Thyroid gland (tissue), 4 donors: ENCODE results near the gene XKR8. TPM values are rescaled to one million over a fixed set of nuclear protein-coding genes. Genes with fewer than 3 reads are reported as not detected.

Experiments
- DNase-seq, 2 donors: peaks; one replicate each; pipeline ENCODE4 v3.0.0-alpha.2; 2019
- H3K27ac ChIP-seq, 3 donors: fragments of 200-600 bp; sonication (generic); 1 replicate in 2 of 3; 2 replicates in 1 of 3; pipeline ENCODE4 v1.5.1; 2016 to 2019; ENCODE audit warnings: mild to moderate bottlenecking in 1 of 3, moderate library complexity in 1 of 3
- H3K27me3 ChIP-seq: fragments of 200-600 bp; sonication (generic); one replicate; pipeline ENCODE4 v1.5.1; 2019
- H3K36me3 ChIP-seq, 2 donors: fragments of 200-600 bp; sonication (generic); one replicate each; pipeline ENCODE4 v1.5.1; 2016 to 2019
- H3K4me1 ChIP-seq, 2 donors: fragments of 200-600 bp; sonication (generic); one replicate each; pipeline ENCODE4 v1.5.1; 2017 to 2019
- H3K4me3 ChIP-seq, 3 donors: fragments of 200-600 bp; sonication (generic); replicated peaks in 1 of 3; 1 replicate in 2 of 3; 2 replicates in 1 of 3; pipeline ENCODE4 v1.5.1; 2016; ENCODE audit warnings: mild to moderate bottlenecking in 1 of 3
- H3K9me3 ChIP-seq: fragments of 200-600 bp; sonication (generic); one replicate; pipeline ENCODE4 v1.5.1; 2017
- POLR2A ChIP-seq, 2 donors: fragments of 450-650 bp; IDR thresholded peaks; one replicate each; pipeline ENCODE4 v1.6.1; 2017; ENCODE audit warnings: antibody characterized with exemption in 2 of 2, mild to moderate bottlenecking in 2 of 2, moderate library complexity in 1 of 2
- WGBS, 2 donors: methylation state at CpG; one replicate each; pipeline ENCODE4 v1.1.5; 2017; 5-methylcytosine and 5-hydroxymethylcytosine counted together
- intact Hi-C: fragments of 100-400 bp; cut with DNase I; formaldehyde crosslinking; loops from one replicate; pipeline ENCODE4 v1.15.1; 2023
- total RNA-seq, 4 donors: library from RNA; depleted of rRNA; stranded (reverse); fragments of >200 nt; gene quantifications; one replicate each; pipeline ENCODE4 v1.2.3, GENCODE V29; 2016
- TF ChIP-seq, protein P1 (sequence below), 6 experiments: fragments of 200-600 bp in 3 of 6; fragments of 450-650 bp in 3 of 6; sonication (generic) in 3 of 6; IDR thresholded peaks; one replicate each; pipeline ENCODE4 v1.5.1; 2016 to 2019; ENCODE audit warnings: antibody characterized with exemption in 6 of 6, mild to moderate bottlenecking in 2 of 6, inconsistent platforms in 1 of 6, moderate library complexity in 1 of 6

XKR8 gene
- total RNA-seq, 4 donors from 2014 or later, result 8.3 to 14.3 (median 11.3) TPM

DNA sequence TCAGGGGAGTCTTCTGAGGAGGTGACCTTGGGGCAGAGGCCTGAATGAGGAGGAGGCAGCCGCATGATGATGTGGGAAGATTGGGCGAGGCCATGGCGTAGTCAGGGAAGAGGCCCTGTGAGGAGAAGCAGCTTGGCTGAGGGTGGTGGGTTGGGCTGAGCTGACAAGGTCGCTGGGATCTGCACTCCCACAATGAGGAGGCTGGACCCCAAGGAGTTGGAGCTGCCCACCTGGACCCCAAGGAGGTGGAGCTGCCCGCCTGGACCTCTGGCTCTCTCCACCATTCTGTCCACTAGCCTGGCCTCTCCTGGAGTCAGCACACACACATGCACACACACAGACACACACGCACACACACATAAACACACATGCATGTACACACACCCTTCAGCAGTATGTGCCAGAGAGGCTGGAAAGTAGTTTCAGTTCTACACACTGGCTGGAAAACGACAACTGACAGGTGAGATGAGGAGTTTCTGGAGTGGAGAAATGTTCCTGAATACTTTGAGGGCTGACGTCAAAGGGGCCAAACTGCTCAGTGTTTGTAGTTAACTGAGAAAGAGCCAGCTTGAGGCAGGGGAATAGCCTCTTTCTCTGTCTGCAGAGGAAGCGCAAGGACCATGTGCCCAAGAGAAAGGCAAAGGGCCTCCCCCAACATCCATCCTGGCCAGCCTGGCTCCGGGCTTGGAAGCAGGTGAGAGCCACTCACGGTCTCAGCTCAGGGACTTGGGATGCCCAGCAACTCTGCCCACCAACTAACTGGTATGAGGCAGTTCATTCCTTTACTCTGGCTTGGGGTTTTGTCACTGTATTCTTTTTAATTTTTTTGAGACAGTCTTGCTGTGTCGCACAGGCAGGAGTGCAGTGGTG, 17.9 kb upstream of the XKR8 start:
- H3K4me3 ChIP-seq, result no peak overlapping the region
- no peaks in the 10 kb centered on the region for H3K9me3 ChIP-seq
- TF ChIP-seq, protein P1, sequence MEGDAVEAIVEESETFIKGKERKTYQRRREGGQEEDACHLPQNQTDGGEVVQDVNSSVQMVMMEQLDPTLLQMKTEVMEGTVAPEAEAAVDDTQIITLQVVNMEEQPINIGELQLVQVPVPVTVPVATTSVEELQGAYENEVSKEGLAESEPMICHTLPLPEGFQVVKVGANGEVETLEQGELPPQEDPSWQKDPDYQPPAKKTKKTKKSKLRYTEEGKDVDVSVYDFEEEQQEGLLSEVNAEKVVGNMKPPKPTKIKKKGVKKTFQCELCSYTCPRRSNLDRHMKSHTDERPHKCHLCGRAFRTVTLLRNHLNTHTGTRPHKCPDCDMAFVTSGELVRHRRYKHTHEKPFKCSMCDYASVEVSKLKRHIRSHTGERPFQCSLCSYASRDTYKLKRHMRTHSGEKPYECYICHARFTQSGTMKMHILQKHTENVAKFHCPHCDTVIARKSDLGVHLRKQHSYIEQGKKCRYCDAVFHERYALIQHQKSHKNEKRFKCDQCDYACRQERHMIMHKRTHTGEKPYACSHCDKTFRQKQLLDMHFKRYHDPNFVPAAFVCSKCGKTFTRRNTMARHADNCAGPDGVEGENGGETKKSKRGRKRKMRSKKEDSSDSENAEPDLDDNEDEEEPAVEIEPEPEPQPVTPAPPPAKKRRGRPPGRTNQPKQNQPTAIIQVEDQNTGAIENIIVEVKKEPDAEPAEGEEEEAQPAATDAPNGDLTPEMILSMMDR (IDR thresholded peaks at IDR 0.05), result no peak
- no peak for TF ChIP-seq POLR2A (IDR thresholded peaks at IDR 0.05)
- H3K27me3 ChIP-seq, result no peaks in the 10 kb centered on the region
- no peak overlapping the region for H3K27ac ChIP-seq
- peaks cover 0 to 3% of the 10 kb centered on the region in 2 donors for H3K4me1 ChIP-seq
- DNase-seq, result no peak
- intact Hi-C loops, result no loop called here
- H3K36me3 ChIP-seq, result no peaks in the 10 kb centered on the region
- 77 to 85% methylated on average over 11 to 12 of the region's 12 CpGs for WGBS, 2 donors

DNA sequence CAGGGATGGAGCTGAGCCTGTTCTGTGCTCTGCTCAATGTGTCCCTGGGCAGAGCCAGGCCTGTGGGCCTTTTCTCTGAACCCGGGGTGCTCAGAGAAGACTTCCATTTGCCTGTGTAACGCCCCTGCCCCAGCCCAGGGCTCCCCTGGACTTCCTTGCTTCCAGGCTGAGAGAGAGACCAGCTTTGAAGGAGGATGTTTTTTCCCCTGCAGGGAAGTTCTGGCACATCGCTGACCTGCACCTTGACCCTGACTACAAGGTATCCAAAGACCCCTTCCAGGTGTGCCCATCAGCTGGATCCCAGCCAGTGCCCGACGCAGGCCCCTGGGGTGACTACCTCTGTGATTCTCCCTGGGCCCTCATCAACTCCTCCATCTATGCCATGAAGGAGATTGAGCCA, 14.8 kb upstream of the XKR8 start:
- H3K27me3 ChIP-seq, result no peaks in the 10 kb centered on the region
- TF ChIP-seq POLR2A (IDR thresholded peaks at IDR 0.05), result no peak
- TF ChIP-seq, protein P1 (IDR thresholded peaks at IDR 0.05), result no peak
- H3K4me1 ChIP-seq, result no peaks in the 10 kb centered on the region
- no peak for DNase-seq
- no peaks in the 10 kb centered on the region for H3K9me3 ChIP-seq
- 87 to 90% methylated on average over 5 of the region's 5 CpGs for WGBS, 2 donors
- no peak overlapping the region for H3K27ac ChIP-seq
- H3K36me3 ChIP-seq, result no peaks in the 10 kb centered on the region
- intact Hi-C loops, result no loop called here
- H3K4me3 ChIP-seq, result no peak overlapping the region

DNA sequence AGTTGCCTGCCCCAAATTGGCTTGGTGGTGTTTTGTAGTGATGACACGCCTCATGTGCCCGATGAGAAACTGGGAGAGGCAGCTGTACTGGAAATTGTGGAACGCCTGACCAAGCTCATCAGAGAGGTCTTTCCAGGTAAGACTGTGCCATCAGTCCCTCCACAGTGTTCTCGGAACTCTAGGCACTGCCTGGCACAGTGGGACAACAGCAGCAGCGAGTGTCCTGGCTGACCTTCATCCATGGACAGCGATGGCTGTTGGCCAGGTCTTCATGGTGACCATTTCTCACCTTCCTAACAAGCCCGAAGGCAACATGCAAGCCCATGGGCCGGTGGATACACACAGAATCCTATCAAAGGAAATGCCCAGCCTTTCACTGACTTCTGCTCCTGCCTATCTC, 10.7 kb upstream of the XKR8 start:
- TF ChIP-seq, protein P1 (IDR thresholded peaks at IDR 0.05), result no peak
- no peak for TF ChIP-seq POLR2A (IDR thresholded peaks at IDR 0.05)
- H3K36me3 ChIP-seq, result no peaks in the 10 kb centered on the region
- H3K27me3 ChIP-seq, result no peaks in the 10 kb centered on the region
- intact Hi-C loops, result no loop called here
- H3K9me3 ChIP-seq, result no peaks in the 10 kb centered on the region
- 93 to 94% methylated on average over 8 of the region's 8 CpGs for WGBS, 2 donors
- no peak for DNase-seq
- H3K4me1 ChIP-seq, result no peaks in the 10 kb centered on the region
- H3K27ac ChIP-seq, result no peak overlapping the region
- H3K4me3 ChIP-seq, result no peak overlapping the region

DNA sequence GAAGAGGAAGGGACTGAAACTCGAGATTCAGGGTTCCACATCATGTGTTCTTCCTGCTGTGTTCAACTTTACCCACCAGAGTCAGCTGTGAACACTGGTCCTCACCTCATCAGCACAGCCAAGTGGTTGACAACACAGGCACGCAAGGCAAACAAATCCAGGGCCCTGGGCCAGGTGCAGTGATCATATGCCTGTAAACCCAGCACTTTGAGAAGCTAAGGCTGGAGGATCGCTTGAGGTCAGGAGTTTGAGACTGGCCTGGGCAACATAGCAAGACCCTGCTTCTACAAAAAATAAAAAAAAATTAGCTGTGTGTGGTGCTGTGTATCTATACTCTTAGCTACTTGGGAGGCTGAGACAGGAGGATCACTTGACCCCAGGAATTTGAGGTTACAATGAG, 8.4 kb upstream of the XKR8 start:
- Histone ChIP-seq H3K36me3 (no peaks in the 10 kb centered on the region), H3K27ac (no peak overlapping the region), H3K4me3 (no peak overlapping the region), H3K4me1 (peaks cover 10 to 18% of the 10 kb centered on the region in 2 donors), H3K27me3 (no peaks in the 10 kb centered on the region), H3K9me3 (no peaks in the 10 kb centered on the region)
- intact Hi-C loops, result no loop called here
- WGBS, 2 donors, result 52 to 60% methylated on average over 3 of the region's 3 CpGs
- DNase-seq, result no peak
- TF ChIP-seq, protein P1 (IDR thresholded peaks at IDR 0.05), result no peak
- no peak for TF ChIP-seq POLR2A (IDR thresholded peaks at IDR 0.05)

DNA sequence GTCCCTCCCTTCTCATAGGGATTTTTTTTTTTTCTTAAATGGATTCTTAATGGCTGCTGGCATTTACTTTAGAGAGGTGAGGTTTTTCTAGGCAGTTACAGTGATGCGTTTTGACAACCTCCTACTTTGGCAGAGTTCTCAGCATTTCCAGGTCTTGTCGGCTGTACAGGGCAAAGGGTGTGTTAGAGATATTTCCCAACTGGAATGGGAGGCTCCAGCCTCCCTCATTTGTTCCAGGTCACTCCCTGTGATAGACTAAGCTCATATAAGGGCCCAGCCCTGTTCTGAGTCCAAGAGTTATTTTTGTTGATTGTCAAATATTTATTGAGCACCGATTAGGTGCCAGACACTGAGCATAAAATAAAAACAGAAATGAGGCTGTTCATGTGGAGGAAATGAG, 7.6 kb upstream of the XKR8 start:
- DNase-seq, result no peak
- no peak for TF ChIP-seq POLR2A (IDR thresholded peaks at IDR 0.05)
- TF ChIP-seq, protein P1 (IDR thresholded peaks at IDR 0.05), result no peak
- peaks cover 10 to 18% of the 10 kb centered on the region in 2 donors for H3K4me1 ChIP-seq
- no peaks in the 10 kb centered on the region for H3K27me3 ChIP-seq
- 68 to 81% methylated on average over 3 of the region's 3 CpGs for WGBS, 2 donors
- H3K4me3 ChIP-seq, result no peak overlapping the region
- H3K27ac ChIP-seq, result no peak overlapping the region
- H3K36me3 ChIP-seq, result no peaks in the 10 kb centered on the region
- intact Hi-C loops, result no loop called here
- H3K9me3 ChIP-seq, result no peaks in the 10 kb centered on the region
